ENCODE data around the gene GATA3. TPM values are rescaled to one million over a fixed set of nuclear protein-coding genes. Genes with fewer than 3 reads are reported as not detected.
A peak's percentile ranks its signal among the peaks of the same experiment; 100 is the strongest.

GATA3 gene
- total RNA-seq (2021; ENCODE audit: unreplicated experiment) (5.9 TPM), Bru-seq, nascent RNA (percentile 63 among the genes with signal in this experiment), BruChase-seq, experiment 1, labeled RNA remaining after a 2-hour chase (percentile 55 among the genes with signal in this experiment), BruChase-seq, experiment 2, labeled RNA remaining after a 6-hour chase (percentile 50 among the genes with signal in this experiment)
- 13.7 TPM for polyA plus RNA-seq (2012; ENCODE audit: insufficient read length)
- long read RNA-seq, partial matches to known transcripts = 11 of 17 reads
- long read RNA-seq, other reads (novel, unspliced or antisense) = 4 of 17 reads

DNA sequence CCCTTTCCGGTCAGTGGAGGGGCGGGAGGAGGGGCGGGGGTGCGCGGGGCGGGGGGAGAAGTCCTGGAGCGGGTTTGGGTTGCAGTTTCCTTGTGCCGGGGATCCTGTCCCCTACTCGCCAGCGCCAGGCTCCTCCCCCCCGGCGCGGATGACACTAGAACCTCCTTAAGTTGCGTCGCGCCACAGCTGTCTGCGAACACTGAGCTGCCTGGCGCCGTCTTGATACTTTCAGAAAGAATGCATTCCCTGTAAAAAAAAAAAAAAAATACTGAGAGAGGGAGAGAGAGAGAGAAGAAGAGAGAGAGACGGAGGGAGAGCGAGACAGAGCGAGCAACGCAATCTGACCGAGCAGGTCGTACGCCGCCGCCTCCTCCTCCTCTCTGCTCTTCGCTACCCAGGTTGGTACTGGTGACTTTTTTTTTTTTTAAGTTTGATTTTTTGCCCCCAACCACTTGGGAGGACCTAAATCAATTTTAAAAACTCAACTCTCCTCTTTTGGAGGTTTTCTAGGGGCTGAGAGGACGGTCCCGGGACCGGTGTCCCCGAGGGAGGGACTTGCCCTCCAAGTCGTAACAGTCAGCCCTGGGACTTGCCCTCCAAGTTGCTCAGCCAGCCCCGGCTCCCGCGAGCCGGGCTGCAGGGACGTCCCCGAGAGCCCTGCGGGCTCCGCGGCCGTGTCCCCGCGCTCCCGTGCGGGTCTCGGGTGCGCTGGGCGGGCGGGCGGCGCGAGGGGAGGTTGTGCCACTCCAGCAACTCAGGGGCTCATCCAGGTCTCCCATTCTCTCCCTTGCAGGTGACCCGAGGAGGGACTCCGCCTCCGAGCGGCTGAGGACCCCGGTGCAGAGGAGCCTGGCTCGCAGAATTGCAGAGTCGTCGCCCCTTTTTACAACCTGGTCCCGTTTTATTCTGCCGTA lies at the start of gene GATA3:
GATA3 (plus strand) TSS at position 195 of the 914 bp plus-strand sequence. CDS start 968 bp downstream, outside the sequence.
- intact Hi-C loops (cut with micrococcal nuclease; ENCODE audit: unreplicated experiment) (no loop called here), in situ Hi-C loops (cut with HindIII; ENCODE audit: low pct_unique_long_range_greater_than_20kb, low sequenced_read_pairs) (no loop called here)
- POLR2A ChIA-PET = no interaction called here
- H3K27ac ChIP-seq (ENCODE audit: low read length) = peak within 1 kb of the TSS; percentile 73
- TF ChIP-seq TCF7L2 (IDR thresholded peaks at IDR 0.05; ENCODE audit: low read depth, low read length) (no peak), SIN3A (IDR thresholded peaks at IDR 0.05; ENCODE audit: borderline replicate concordance, insufficient read depth, low read depth, low read length) (no peak; the same call in 1 of the 2 replicates), POLR2AphosphoS5 (IDR thresholded peaks at IDR 0.05; ENCODE audit: low read depth, low read length) (no peak)
- TF ChIP-seq, protein P1, sequence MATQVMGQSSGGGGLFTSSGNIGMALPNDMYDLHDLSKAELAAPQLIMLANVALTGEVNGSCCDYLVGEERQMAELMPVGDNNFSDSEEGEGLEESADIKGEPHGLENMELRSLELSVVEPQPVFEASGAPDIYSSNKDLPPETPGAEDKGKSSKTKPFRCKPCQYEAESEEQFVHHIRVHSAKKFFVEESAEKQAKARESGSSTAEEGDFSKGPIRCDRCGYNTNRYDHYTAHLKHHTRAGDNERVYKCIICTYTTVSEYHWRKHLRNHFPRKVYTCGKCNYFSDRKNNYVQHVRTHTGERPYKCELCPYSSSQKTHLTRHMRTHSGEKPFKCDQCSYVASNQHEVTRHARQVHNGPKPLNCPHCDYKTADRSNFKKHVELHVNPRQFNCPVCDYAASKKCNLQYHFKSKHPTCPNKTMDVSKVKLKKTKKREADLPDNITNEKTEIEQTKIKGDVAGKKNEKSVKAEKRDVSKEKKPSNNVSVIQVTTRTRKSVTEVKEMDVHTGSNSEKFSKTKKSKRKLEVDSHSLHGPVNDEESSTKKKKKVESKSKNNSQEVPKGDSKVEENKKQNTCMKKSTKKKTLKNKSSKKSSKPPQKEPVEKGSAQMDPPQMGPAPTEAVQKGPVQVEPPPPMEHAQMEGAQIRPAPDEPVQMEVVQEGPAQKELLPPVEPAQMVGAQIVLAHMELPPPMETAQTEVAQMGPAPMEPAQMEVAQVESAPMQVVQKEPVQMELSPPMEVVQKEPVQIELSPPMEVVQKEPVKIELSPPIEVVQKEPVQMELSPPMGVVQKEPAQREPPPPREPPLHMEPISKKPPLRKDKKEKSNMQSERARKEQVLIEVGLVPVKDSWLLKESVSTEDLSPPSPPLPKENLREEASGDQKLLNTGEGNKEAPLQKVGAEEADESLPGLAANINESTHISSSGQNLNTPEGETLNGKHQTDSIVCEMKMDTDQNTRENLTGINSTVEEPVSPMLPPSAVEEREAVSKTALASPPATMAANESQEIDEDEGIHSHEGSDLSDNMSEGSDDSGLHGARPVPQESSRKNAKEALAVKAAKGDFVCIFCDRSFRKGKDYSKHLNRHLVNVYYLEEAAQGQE (IDR thresholded peaks at IDR 0.05; ENCODE audit: insufficient read depth in 1 of 2, low read depth in 2 of 2, low read length in 1 of 2) = no peak
- TF ChIP-seq, protein P2, sequence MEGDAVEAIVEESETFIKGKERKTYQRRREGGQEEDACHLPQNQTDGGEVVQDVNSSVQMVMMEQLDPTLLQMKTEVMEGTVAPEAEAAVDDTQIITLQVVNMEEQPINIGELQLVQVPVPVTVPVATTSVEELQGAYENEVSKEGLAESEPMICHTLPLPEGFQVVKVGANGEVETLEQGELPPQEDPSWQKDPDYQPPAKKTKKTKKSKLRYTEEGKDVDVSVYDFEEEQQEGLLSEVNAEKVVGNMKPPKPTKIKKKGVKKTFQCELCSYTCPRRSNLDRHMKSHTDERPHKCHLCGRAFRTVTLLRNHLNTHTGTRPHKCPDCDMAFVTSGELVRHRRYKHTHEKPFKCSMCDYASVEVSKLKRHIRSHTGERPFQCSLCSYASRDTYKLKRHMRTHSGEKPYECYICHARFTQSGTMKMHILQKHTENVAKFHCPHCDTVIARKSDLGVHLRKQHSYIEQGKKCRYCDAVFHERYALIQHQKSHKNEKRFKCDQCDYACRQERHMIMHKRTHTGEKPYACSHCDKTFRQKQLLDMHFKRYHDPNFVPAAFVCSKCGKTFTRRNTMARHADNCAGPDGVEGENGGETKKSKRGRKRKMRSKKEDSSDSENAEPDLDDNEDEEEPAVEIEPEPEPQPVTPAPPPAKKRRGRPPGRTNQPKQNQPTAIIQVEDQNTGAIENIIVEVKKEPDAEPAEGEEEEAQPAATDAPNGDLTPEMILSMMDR (IDR thresholded peaks at IDR 0.05) = no peak
- ATAC-seq = peak; percentile 71
- CTCF ChIA-PET = no interaction called here
- DNase-seq (ENCODE audit: low read depth, low spot score) = no peak
- H3K36me3 ChIP-seq (ENCODE audit: control insufficient read depth, insufficient read depth, low read length) = no peaks in the 10 kb centered on the region
- no peaks in the 10 kb centered on the region for H3K9me3 ChIP-seq (ENCODE audit: control insufficient read depth, insufficient read depth, low read depth, low read length)
- no peaks in the 10 kb centered on the region for H3K27me3 ChIP-seq (ENCODE audit: control insufficient read depth, insufficient read depth, low read length)
- TSS peak; percentile 71 for BruUV-seq (replicated peaks)
- no peaks in the 10 kb centered on the region for H3K4me1 ChIP-seq (ENCODE audit: control insufficient read depth, insufficient read depth, low read length)
- H3K4me3 ChIP-seq (ENCODE audit: low read depth in 2 of 2, low read length in 2 of 2) = peak within 1 kb of the TSS; percentile 57 to 94

DNA sequence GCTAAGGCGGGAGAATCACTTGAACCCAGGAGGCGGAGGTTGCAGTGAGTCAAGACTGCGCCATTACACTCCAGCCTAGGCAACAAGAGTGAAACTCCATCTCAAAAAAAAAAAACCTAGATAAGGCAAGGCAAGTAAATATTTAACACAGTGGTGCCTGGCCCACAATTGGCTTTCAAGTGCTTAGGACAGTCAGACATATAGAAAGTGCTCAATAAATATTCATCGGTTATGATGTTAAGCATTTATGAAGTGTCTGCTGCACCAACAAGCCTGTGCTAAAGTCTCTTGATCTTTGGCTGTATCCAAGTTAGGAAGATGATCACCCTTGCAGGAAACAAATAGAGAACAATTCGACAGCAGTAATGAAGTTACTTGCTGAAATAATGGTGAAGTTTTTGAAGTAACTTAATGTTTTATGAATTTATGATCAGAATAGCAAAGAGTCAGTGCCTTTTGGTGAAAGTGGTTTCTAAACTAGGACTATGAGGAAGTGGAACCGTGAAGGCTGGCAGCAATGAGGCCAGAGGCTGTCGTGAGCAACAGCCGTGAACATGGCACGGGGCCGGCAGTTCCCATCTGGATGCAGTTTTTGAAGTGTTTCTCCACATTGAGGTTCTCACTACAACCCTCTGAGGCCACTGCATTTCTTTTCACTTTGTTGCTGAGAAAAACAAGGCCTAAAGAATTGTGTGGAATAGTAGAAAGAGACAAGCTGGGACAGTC lies 48.1 kb upstream of the GATA3 start:
- CTCF ChIA-PET = no interaction called here
- H3K36me3 ChIP-seq (ENCODE audit: control insufficient read depth, insufficient read depth, low read length) = no peaks in the 10 kb centered on the region
- H3K27ac ChIP-seq (ENCODE audit: low read length) = no peak overlapping the region
- BruUV-seq (replicated peaks) = no TSS peak
- H3K27me3 ChIP-seq (ENCODE audit: control insufficient read depth, insufficient read depth, low read length) = no peaks in the 10 kb centered on the region
- H3K4me1 ChIP-seq (ENCODE audit: control insufficient read depth, insufficient read depth, low read length) = no peaks in the 10 kb centered on the region
- intact Hi-C loops (cut with micrococcal nuclease; ENCODE audit: unreplicated experiment) (no loop called here), in situ Hi-C loops (cut with HindIII; ENCODE audit: low pct_unique_long_range_greater_than_20kb, low sequenced_read_pairs) (no loop called here)
- ATAC-seq = no peak
- POLR2A ChIA-PET = no interaction called here
- no peak overlapping the region for H3K4me3 ChIP-seq (ENCODE audit: low read depth in 2 of 2, low read length in 2 of 2)
- H3K9me3 ChIP-seq (ENCODE audit: control insufficient read depth, insufficient read depth, low read depth, low read length) = peaks cover 11% of the 10 kb centered on the region; the same call in 1 of the 2 replicates
- no peak for TF ChIP-seq SIN3A (IDR thresholded peaks at IDR 0.05; ENCODE audit: borderline replicate concordance, insufficient read depth, low read depth, low read length)
- TF ChIP-seq POLR2AphosphoS5 (IDR thresholded peaks at IDR 0.05; ENCODE audit: low read depth, low read length) = no peak
- TF ChIP-seq, protein P2 (IDR thresholded peaks at IDR 0.05) = no peak
- TF ChIP-seq, protein P1 (IDR thresholded peaks at IDR 0.05; ENCODE audit: insufficient read depth in 1 of 2, low read depth in 2 of 2, low read length in 1 of 2) = no peak
- TF ChIP-seq TCF7L2 (IDR thresholded peaks at IDR 0.05; ENCODE audit: low read depth, low read length) = no peak
- DNase-seq (ENCODE audit: low read depth, low spot score) = no peak
